ENCODE data around the gene ZMYM4.
"Not testable (repeated sequence)": the region's sequence is repeated elsewhere in the genome, so short reads cannot be mapped to it uniquely, and the experiment has no call there.

DNA sequence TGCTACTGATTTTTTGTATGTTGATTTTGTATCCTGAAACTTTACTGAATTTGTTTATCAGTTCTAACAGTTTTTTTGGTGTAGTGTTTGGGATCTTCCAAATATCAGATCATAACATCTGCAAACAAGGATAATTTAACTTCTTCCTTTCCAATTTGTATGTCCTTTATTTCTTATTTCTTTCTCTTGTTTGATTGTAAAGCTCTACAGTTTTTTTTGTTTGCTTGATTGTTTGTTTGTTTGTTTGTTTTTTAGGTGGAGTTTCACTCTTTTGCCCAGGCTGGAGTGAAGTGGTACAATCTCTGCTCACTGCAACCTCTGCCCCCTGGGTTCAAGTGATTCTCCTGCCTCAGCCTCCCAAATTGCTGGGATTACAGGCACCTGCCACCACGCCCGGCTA lies 31.7 kb upstream of the ZMYM4 start:
- TF ChIP-seq, protein P1, sequence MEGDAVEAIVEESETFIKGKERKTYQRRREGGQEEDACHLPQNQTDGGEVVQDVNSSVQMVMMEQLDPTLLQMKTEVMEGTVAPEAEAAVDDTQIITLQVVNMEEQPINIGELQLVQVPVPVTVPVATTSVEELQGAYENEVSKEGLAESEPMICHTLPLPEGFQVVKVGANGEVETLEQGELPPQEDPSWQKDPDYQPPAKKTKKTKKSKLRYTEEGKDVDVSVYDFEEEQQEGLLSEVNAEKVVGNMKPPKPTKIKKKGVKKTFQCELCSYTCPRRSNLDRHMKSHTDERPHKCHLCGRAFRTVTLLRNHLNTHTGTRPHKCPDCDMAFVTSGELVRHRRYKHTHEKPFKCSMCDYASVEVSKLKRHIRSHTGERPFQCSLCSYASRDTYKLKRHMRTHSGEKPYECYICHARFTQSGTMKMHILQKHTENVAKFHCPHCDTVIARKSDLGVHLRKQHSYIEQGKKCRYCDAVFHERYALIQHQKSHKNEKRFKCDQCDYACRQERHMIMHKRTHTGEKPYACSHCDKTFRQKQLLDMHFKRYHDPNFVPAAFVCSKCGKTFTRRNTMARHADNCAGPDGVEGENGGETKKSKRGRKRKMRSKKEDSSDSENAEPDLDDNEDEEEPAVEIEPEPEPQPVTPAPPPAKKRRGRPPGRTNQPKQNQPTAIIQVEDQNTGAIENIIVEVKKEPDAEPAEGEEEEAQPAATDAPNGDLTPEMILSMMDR (conservative IDR thresholded peaks at IDR 0.05; ENCODE audit: low read length), result not testable (repeated sequence)
- not testable (repeated sequence) for TF ChIP-seq EZH2phosphoT487 (IDR thresholded peaks at IDR 0.05; ENCODE audit: borderline replicate concordance)
